Lung (tissue), 12 donors: ENCODE measurements around the gene CDK14. TPM values are rescaled to one million over a fixed set of nuclear protein-coding genes. Genes with fewer than 3 reads are reported as not detected.

Experiments used
- ATAC-seq: fragments of 200-7000 bp; cut with Tn5 transposase; one replicate; pipeline ENCODE4 v1.9.1; 2020; ENCODE audit warnings: moderate number of reproducible peaks; ENCODE audit not compliant: insufficient read depth, low FRiP score
- DNase-seq, 3 donors: peaks; one replicate each; pipeline ENCODE4 v3.0.0-alpha.2; 2013 to 2017
- H3K27ac ChIP-seq, 2 donors: one replicate each; pipeline ENCODE4 v1.5.1; 2013; ENCODE audit warnings: mild to moderate bottlenecking in 2 of 2, moderate library complexity in 2 of 2, control low read depth in 1 of 2, inconsistent platforms in 1 of 2, low read depth in 1 of 2, low read length in 1 of 2
- H3K27me3 ChIP-seq, 3 donors: one replicate each; pipeline ENCODE4 v1.5.1; 2013; ENCODE audit warnings: low read length in 2 of 3; ENCODE audit not compliant: control insufficient read depth in 3 of 3, insufficient read depth in 3 of 3
- H3K36me3 ChIP-seq, 4 donors: one replicate each; pipeline ENCODE4 v1.5.1; 2013; ENCODE audit warnings: low read length in 4 of 4, mild to moderate bottlenecking in 1 of 4, moderate library complexity in 1 of 4; ENCODE audit not compliant: control insufficient read depth in 4 of 4, insufficient read depth in 4 of 4
- H3K4me1 ChIP-seq, 5 donors: one replicate each; pipeline ENCODE4 v1.5.1; 2013; ENCODE audit warnings: low read length in 5 of 5, mild to moderate bottlenecking in 2 of 5, moderate library complexity in 1 of 5; ENCODE audit not compliant: control insufficient read depth in 5 of 5, insufficient read depth in 5 of 5
- H3K4me3 ChIP-seq: one replicate; pipeline ENCODE4 v1.5.1; 2013; ENCODE audit warnings: mild to moderate bottlenecking, control low read depth, moderate library complexity
- H3K9ac ChIP-seq, 2 donors: one replicate each; pipeline ENCODE4 v1.5.1; 2013; ENCODE audit warnings: low read length in 2 of 2, control low read depth in 1 of 2; ENCODE audit not compliant: insufficient read depth in 1 of 2
- H3K9me3 ChIP-seq, 4 donors: one replicate each; pipeline ENCODE4 v1.5.1; 2013; ENCODE audit warnings: low read length in 3 of 4, mild to moderate bottlenecking in 1 of 4, moderate library complexity in 1 of 4; ENCODE audit not compliant: control insufficient read depth in 4 of 4, insufficient read depth in 3 of 4
- WGBS, 2 donors: extraction: QIAGEN DNeasy Blood & Tissue Kit; methylation state at CpG; one replicate each; pipeline ENCODE4 v1.1.7; 2013; 5-methylcytosine and 5-hydroxymethylcytosine counted together
- polyA plus RNA-seq, 2 donors: library from polyadenylated mRNA; stranded (reverse); fragments of 200-250 nt; gene quantifications; one replicate each; pipeline ENCODE4 v1.2.1, GENCODE V29; 2013
- total RNA-seq, 2 donors: library from RNA; depleted of rRNA in 1 of 2; stranded (reverse); fragments of >200 nt in 1 of 2; gene quantifications; one replicate each; pipeline ENCODE4 v1.2.1, GENCODE V29; 2014 to 2021
- TF ChIP-seq, protein P1 (sequence below): IDR thresholded peaks from 2 replicates; pipeline ENCODE4 v1.5.1; 2012; ENCODE audit warnings: mild to moderate bottlenecking; ENCODE audit errors: control extremely low read depth, extremely low read depth
- donor health status: control.
- donor health status: control.
- donor health status: Bipolar disorder and iron deficiency.
- donor health status: healthy.
- donor health status: DM: yes; HTN: yes; CAD: no.

The CDK14 gene
- total and polyA plus RNA-seq, 4 donors = 4.3 to 117 (median 18.9) TPM

DNA sequence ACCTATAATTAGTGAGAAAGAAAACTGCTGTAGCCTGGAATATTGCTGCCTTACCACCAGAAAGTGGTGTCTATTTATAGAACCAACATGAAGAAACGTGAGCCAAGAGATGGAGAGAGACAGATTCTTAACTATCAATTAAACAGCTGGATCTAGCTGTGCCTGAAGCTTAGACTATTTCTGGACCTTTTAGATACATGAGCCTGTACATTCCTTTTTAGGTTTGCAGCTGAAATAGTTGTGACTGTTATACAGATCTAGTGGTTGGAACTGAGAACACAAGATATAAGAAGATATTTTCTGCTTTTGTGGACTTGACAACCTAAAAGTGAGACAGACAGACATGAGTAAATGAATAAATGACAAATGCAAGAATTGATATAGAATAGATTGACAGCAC, 73.4 kb downstream of the CDK14 start:
- no peaks in the 10 kb centered on the region for H3K27me3 ChIP-seq
- H3K27ac ChIP-seq = no peak overlapping the region
- no peaks in the 10 kb centered on the region for H3K36me3 ChIP-seq
- no peak for ATAC-seq
- no peak overlapping the region for H3K4me3 ChIP-seq
- no peak for DNase-seq
- no peak overlapping the region for H3K9ac ChIP-seq
- 72 to 81% methylated on average over 1 of the region's 1 CpG for WGBS, 2 donors
- peaks cover 0 to 20% (median 8%) of the 10 kb centered on the region in 5 donors for H3K4me1 ChIP-seq
- TF ChIP-seq, protein P1, sequence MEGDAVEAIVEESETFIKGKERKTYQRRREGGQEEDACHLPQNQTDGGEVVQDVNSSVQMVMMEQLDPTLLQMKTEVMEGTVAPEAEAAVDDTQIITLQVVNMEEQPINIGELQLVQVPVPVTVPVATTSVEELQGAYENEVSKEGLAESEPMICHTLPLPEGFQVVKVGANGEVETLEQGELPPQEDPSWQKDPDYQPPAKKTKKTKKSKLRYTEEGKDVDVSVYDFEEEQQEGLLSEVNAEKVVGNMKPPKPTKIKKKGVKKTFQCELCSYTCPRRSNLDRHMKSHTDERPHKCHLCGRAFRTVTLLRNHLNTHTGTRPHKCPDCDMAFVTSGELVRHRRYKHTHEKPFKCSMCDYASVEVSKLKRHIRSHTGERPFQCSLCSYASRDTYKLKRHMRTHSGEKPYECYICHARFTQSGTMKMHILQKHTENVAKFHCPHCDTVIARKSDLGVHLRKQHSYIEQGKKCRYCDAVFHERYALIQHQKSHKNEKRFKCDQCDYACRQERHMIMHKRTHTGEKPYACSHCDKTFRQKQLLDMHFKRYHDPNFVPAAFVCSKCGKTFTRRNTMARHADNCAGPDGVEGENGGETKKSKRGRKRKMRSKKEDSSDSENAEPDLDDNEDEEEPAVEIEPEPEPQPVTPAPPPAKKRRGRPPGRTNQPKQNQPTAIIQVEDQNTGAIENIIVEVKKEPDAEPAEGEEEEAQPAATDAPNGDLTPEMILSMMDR = no peak
- H3K9me3 ChIP-seq = no peaks in the 10 kb centered on the region

- TF ChIP-seq, protein P1 = no peak
- no peaks in the 10 kb centered on the region for H3K27me3 ChIP-seq
- ATAC-seq (no peak), DNase-seq (no peak)
- H3K4me1 ChIP-seq = peaks cover 0 to 14% (median 2%) of the 10 kb centered on the region in 5 donors
- H3K9ac ChIP-seq = no peak overlapping the region
- H3K9me3 ChIP-seq = no peaks in the 10 kb centered on the region
- H3K27ac ChIP-seq = no peak overlapping the region
- no peak overlapping the region for H3K4me3 ChIP-seq
- WGBS, 2 donors = 87% methylated on average over 2 of the region's 2 CpGs
- H3K36me3 ChIP-seq = no peaks in the 10 kb centered on the region
Observed at GRCh38 chr7:90671571-90671970, 75.5 kb downstream of the CDK14 start.

GRCh38 chr7:90672210-90672609, 76.1 kb downstream of the CDK14 start:
- WGBS, 2 donors = 91 to 92% methylated on average over 2 of the region's 2 CpGs
- Histone ChIP-seq H3K4me3 (no peak overlapping the region), H3K9ac (no peak overlapping the region), H3K9me3 (no peaks in the 10 kb centered on the region), H3K4me1 (peaks cover 0 to 14% (median 2%) of the 10 kb centered on the region in 5 donors), H3K27ac (no peak overlapping the region), H3K36me3 (no peaks in the 10 kb centered on the region), H3K27me3 (no peaks in the 10 kb centered on the region)
- ATAC-seq (no peak), DNase-seq (no peak)
- TF ChIP-seq, protein P1 = no peak

GRCh38 chr7:90674625-90675024, 78.5 kb downstream of the CDK14 start:
- Histone ChIP-seq H3K36me3 (no peaks in the 10 kb centered on the region), H3K4me3 (no peak overlapping the region), H3K27ac (no peak overlapping the region), H3K9me3 (no peaks in the 10 kb centered on the region), H3K9ac (no peak overlapping the region), H3K27me3 (no peaks in the 10 kb centered on the region), H3K4me1 (peaks cover 2 to 11% (median 8%) of the 10 kb centered on the region in 5 donors)
- TF ChIP-seq, protein P1 = no peak
- DNase-seq = no peak
- no peak for ATAC-seq
- 86 to 89% methylated on average over 1 of the region's 1 CpG for WGBS, 2 donors
